Measurements from ENCODE around the gene C3orf62. TPM values are rescaled to one million over a fixed set of nuclear protein-coding genes. Genes with fewer than 3 reads are reported as not detected.
"Not testable (repeated sequence)": the region's sequence is repeated elsewhere in the genome, so short reads cannot be mapped to it uniquely, and the experiment has no call there.

C3orf62 gene
- total and polyA plus RNA-seq, 4 donors: 4.5 to 19.5 (median 9.3) TPM

- H3K4me1 ChIP-seq (ENCODE audit: control insufficient read depth, insufficient read depth, low read length); H3K27me3 ChIP-seq (ENCODE audit: control insufficient read depth, insufficient read depth, low read length); H3K36me3 ChIP-seq (ENCODE audit: control insufficient read depth, insufficient read depth, low read length); DNase-seq (ENCODE audit: low read depth in 4 of 6, low spot score in 6 of 6); H3K27ac ChIP-seq (ENCODE audit: low read depth, low read length); H3K4me3 ChIP-seq (ENCODE audit: low read depth, low read length); H3K9me3 ChIP-seq (ENCODE audit: control insufficient read depth, insufficient read depth, low read length): not testable (repeated sequence)
- no CpG with 5 or more reads among the region's 6 CpGs for WGBS (ENCODE audit: insufficient coverage)
Observed at GRCh38 chr3:49220985-49221563, 56.0 kb downstream of the C3orf62 start.

DNA sequence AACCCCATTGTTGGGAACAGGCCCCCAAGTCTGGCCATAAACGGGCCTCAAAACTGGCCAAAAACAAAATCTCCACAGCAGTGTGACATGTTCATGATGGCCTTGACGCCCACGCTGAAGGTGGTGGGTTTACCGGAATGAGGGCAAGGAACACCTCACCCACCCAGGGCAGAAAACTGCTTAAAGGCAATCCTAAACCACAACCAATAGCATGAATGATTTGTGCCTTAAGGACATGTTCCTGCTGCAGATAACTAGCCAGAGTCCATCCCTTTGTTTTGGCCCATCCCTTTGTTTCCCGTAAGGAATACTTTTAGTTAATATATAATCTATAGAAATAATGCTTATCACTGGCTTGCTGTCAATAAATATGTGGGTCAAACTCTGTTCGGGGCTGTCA lies 57.9 kb downstream of the C3orf62 start:
- no peak for DNase-seq (ENCODE audit: low read depth in 4 of 6, low spot score in 6 of 6)
- no peaks in the 10 kb centered on the region for H3K36me3 ChIP-seq (ENCODE audit: control insufficient read depth, insufficient read depth, low read length)
- WGBS (ENCODE audit: insufficient coverage): 100% methylated on average over 1 of the region's 6 CpGs
- H3K9me3 ChIP-seq (ENCODE audit: control insufficient read depth, insufficient read depth, low read length): no peaks in the 10 kb centered on the region
- H3K27ac ChIP-seq (ENCODE audit: low read depth, low read length): no peak overlapping the region
- H3K4me1 ChIP-seq (ENCODE audit: control insufficient read depth, insufficient read depth, low read length): peaks cover 8% of the 10 kb centered on the region
- H3K4me3 ChIP-seq (ENCODE audit: low read depth, low read length): no peak overlapping the region
- H3K27me3 ChIP-seq (ENCODE audit: control insufficient read depth, insufficient read depth, low read length): no peaks in the 10 kb centered on the region

Small RNA genes within 50 kb of the gene (small RNA-seq; reads per million reads assigned to genes)
- not detected for gene AC121247.2 (ENCODE audit: low replicate concordance)
- gene MIR4271 (ENCODE audit: low replicate concordance): not detected
- not detected for gene RF00019 (ENCODE audit: low replicate concordance)

Other genes with a start within 250 kb of the C3orf62 start
- gene IMPDH2, start 247.8 kb downstream of the C3orf62 start, total RNA-seq: 100 to 1,000 TPM; 143 to 215 TPM
- gene IMPDH2, start 247.8 kb downstream of the C3orf62 start, polyA plus RNA-seq (ENCODE audit: insufficient read length in 2 of 2): 100 to 1,000 TPM; 139 to 150 TPM
- gene QRICH1, start 183.2 kb downstream of the C3orf62 start, total RNA-seq: 100 to 1,000 TPM in 1 of 2 donors, 10 to 100 TPM in 1; 84.6 to 104 TPM
- gene QRICH1, start 183.2 kb downstream of the C3orf62 start, polyA plus RNA-seq (ENCODE audit: insufficient read length in 2 of 2): 10 to 100 TPM; 62.9 to 80.1 TPM
- gene QARS1, start 172.5 kb downstream of the C3orf62 start, total RNA-seq: 100 to 1,000 TPM; 122 to 187 TPM
- gene QARS1, start 172.5 kb downstream of the C3orf62 start, polyA plus RNA-seq (ENCODE audit: insufficient read length in 2 of 2): 100 to 1,000 TPM; 136 to 159 TPM
- 10 to 100 TPM; 32.5 to 45.0 TPM for gene USP19, start 156.4 kb downstream of the C3orf62 start, total RNA-seq
- gene USP19, start 156.4 kb downstream of the C3orf62 start, polyA plus RNA-seq (ENCODE audit: insufficient read length in 2 of 2): 10 to 100 TPM; 46.9 to 54.4 TPM
- 100 to 1,000 TPM; 225 to 536 TPM for gene LAMB2, start 144.2 kb downstream of the C3orf62 start, total RNA-seq
- gene LAMB2, start 144.2 kb downstream of the C3orf62 start, polyA plus RNA-seq (ENCODE audit: insufficient read length in 2 of 2): 100 to 1,000 TPM; 160 to 221 TPM
- 10 to 100 TPM in 1 of 2 donors, 1 to 10 TPM in 1; 9.7 to 23.1 TPM for gene CCDC71, start 110.9 kb downstream of the C3orf62 start, total RNA-seq
- 10 to 100 TPM; 17.5 to 19.7 TPM for gene CCDC71, start 110.9 kb downstream of the C3orf62 start, polyA plus RNA-seq (ENCODE audit: insufficient read length in 2 of 2)
- gene KLHDC8B, start 105.6 kb downstream of the C3orf62 start, total RNA-seq: 10 to 100 TPM; 20.0 to 61.6 TPM
- gene KLHDC8B, start 105.6 kb downstream of the C3orf62 start, polyA plus RNA-seq (ENCODE audit: insufficient read length in 2 of 2): 10 to 100 TPM; 34.7 to 38.7 TPM
- gene USP4, start 62.8 kb upstream of the C3orf62 start, total RNA-seq: 10 to 100 TPM; 30.9 to 34.0 TPM
- 10 to 100 TPM; 63.4 to 80.1 TPM for gene USP4, start 62.8 kb upstream of the C3orf62 start, polyA plus RNA-seq (ENCODE audit: insufficient read length in 2 of 2)
- gene GPX1, start 81.1 kb upstream of the C3orf62 start, total RNA-seq: 100 to 1,000 TPM in 1 of 2 donors, 10 to 100 TPM in 1; 71.2 to 168 TPM
- 100 to 1,000 TPM; 190 to 201 TPM for gene GPX1, start 81.1 kb upstream of the C3orf62 start, polyA plus RNA-seq (ENCODE audit: insufficient read length in 2 of 2)
- 100 to 1,000 TPM; 286 to 331 TPM for gene RHOA, start 134.7 kb upstream of the C3orf62 start, total RNA-seq
- 100 to 1,000 TPM; 434 to 442 TPM for gene RHOA, start 134.7 kb upstream of the C3orf62 start, polyA plus RNA-seq (ENCODE audit: insufficient read length in 2 of 2)
- 10 to 100 TPM; 22.5 to 29.5 TPM for gene TCTA, start 135.2 kb upstream of the C3orf62 start, total RNA-seq
- gene TCTA, start 135.2 kb upstream of the C3orf62 start, polyA plus RNA-seq (ENCODE audit: insufficient read length in 2 of 2): 10 to 100 TPM; 33.5 to 38.0 TPM
- 10 to 100 TPM in 1 of 2 donors, 1 to 10 TPM in 1; 4.1 to 16.4 TPM for gene AMT, start 145.2 kb upstream of the C3orf62 start, total RNA-seq
- gene AMT, start 145.2 kb upstream of the C3orf62 start, polyA plus RNA-seq (ENCODE audit: insufficient read length in 2 of 2): 10 to 100 TPM; 19.6 to 22.2 TPM
- gene NICN1, start 152.1 kb upstream of the C3orf62 start, total RNA-seq: 10 to 100 TPM in 1 of 2 donors, 1 to 10 TPM in 1; 6.7 to 15.6 TPM
- 10 to 100 TPM; 48.5 to 49.0 TPM for gene NICN1, start 152.1 kb upstream of the C3orf62 start, polyA plus RNA-seq (ENCODE audit: insufficient read length in 2 of 2)
- 10 to 100 TPM; 48.7 to 83.7 TPM for gene DAG1, start 193.0 kb upstream of the C3orf62 start, total RNA-seq
- gene DAG1, start 193.0 kb upstream of the C3orf62 start, polyA plus RNA-seq (ENCODE audit: insufficient read length in 2 of 2): 100 to 1,000 TPM in 1 of 2 donors, 10 to 100 TPM in 1; 92.6 to 101 TPM